Fibroblast of lung (primary cell): Measurements from ENCODE around the gene WDR55. TPM values are rescaled to one million over a fixed set of nuclear protein-coding genes. Genes with fewer than 3 reads are reported as not detected.

Source experiments
- DNase-seq, 2 donors: peaks; one replicate each; pipeline versions ENCODE4 v3.0.0 to v3.0.0-alpha.2; 2010; ENCODE audit warnings: low read depth in 2 of 2
- H2AFZ ChIP-seq: 2 replicates; pipeline ENCODE4 v1.5.1; 2012; ENCODE audit warnings: low read length, control low read depth, inconsistent platforms
- H3K27ac ChIP-seq: 2 replicates; pipeline ENCODE4 v1.5.1; 2011; ENCODE audit warnings: low read length, control low read depth; ENCODE audit not compliant: insufficient read depth
- H3K27me3 ChIP-seq: 2 replicates; pipeline ENCODE4 v1.5.1; 2011; ENCODE audit warnings: mild to moderate bottlenecking, low read length; ENCODE audit not compliant: control insufficient read depth, insufficient read depth
- H3K36me3 ChIP-seq: 2 replicates; pipeline ENCODE4 v1.5.1; 2011; ENCODE audit warnings: low read length; ENCODE audit not compliant: control insufficient read depth, insufficient read depth
- H3K4me1 ChIP-seq: 2 replicates; pipeline ENCODE4 v1.5.1; 2011; ENCODE audit warnings: low read length; ENCODE audit not compliant: control insufficient read depth, insufficient read depth; ENCODE audit errors: extremely low read depth
- H3K4me2 ChIP-seq: 2 replicates; pipeline ENCODE4 v1.5.1; 2011; ENCODE audit warnings: low read length, control low read depth; ENCODE audit not compliant: insufficient read depth; ENCODE audit errors: extremely low read depth
- H3K4me3 ChIP-seq, 4 experiments: fragments of 200-600 bp in 1 of 4; sonication (generic) in 1 of 4; replicated peaks in 1 of 4; 2 replicates each; pipeline ENCODE4 v1.5.1; 2011 to 2016; ENCODE audit warnings: low read length in 4 of 4, low read depth in 3 of 4, mild to moderate bottlenecking in 3 of 4, control low read depth in 2 of 4, inconsistent platforms in 1 of 4, mixed read lengths in 1 of 4; ENCODE audit not compliant: insufficient read depth in 1 of 4; ENCODE audit errors: control extremely low read depth in 1 of 4
- H3K79me2 ChIP-seq: 2 replicates; pipeline ENCODE4 v1.5.1; 2012; ENCODE audit warnings: mild to moderate bottlenecking, low read length, inconsistent platforms; ENCODE audit not compliant: control insufficient read depth, insufficient read depth
- H3K9ac ChIP-seq: 2 replicates; pipeline ENCODE4 v1.5.1; 2011; ENCODE audit warnings: mild to moderate bottlenecking, low read length, control low read depth; ENCODE audit not compliant: insufficient read depth
- H3K9me3 ChIP-seq: 2 replicates; pipeline ENCODE4 v1.5.1; 2012; ENCODE audit warnings: low read depth, low read length; ENCODE audit not compliant: control insufficient read depth, insufficient read depth
- H4K20me1 ChIP-seq: 2 replicates; pipeline ENCODE4 v1.5.1; 2011; ENCODE audit warnings: low read length; ENCODE audit not compliant: control insufficient read depth, insufficient read depth; ENCODE audit errors: extremely low read depth
- CTCF ChIP-seq, 2 donors: IDR thresholded peaks in 1 of 2; conservative IDR thresholded peaks in 1 of 2; 1 replicate in 1 of 2; 2 replicates in 1 of 2; pipeline ENCODE4 v1.5.1; 2011 to 2012; ENCODE audit warnings: low read length in 2 of 2, control low read depth in 1 of 2, inconsistent platforms in 1 of 2, low read depth in 1 of 2, mild to moderate bottlenecking in 1 of 2
- EZH2 ChIP-seq: IDR thresholded peaks from 2 replicates; pipeline ENCODE4 v1.5.1; 2012; ENCODE audit warnings: low read length, control low read depth, mild to moderate bottlenecking; ENCODE audit errors: missing control alignments
- polyA plus RNA-seq, 2 donors: library from polyadenylated mRNA; depleted of rRNA in 1 of 2; stranded (reverse) in 1 of 2; unstranded in 1 of 2; fragments of >200 nt; gene quantifications; 2 replicates each; pipeline ENCODE4 v1.2.1, GENCODE V29; 2011 to 2012; ENCODE audit warnings: missing spikeins in 1 of 2
- total RNA-seq: library from RNA; depleted of rRNA; stranded (reverse); fragments of >200 nt; gene quantifications from 2 replicates; pipeline ENCODE4 v1.2.1, GENCODE V29; 2014

Gene WDR55
- total and polyA plus RNA-seq, 2 donors (not counting 1 experiment from before 2014, with no cell fraction given) = 18.8 to 28.4 TPM

- Histone ChIP-seq H3K79me2 (no peaks in the 10 kb centered on the region), H3K4me1 (no peaks in the 10 kb centered on the region), H2AFZ (no peak overlapping the region), H3K36me3 (peaks cover 22% of the 10 kb centered on the region), H3K9ac (no peak overlapping the region), H3K9me3 (no peaks in the 10 kb centered on the region), H3K4me3 (no peak overlapping the region), H3K4me2 (no peak overlapping the region), H4K20me1 (no peaks in the 10 kb centered on the region), H3K27me3 (no peaks in the 10 kb centered on the region), H3K27ac (no peak overlapping the region)
- DNase-seq = no peak
- TF ChIP-seq EZH2 (no peak), CTCF (conservative IDR thresholded peaks at IDR 0.05 in 1 of 2, IDR thresholded peaks at IDR 0.05 in 1 of 2; ENCODE audit: low read depth in 1 of 2, low read length in 2 of 2) (no peak)
Measured at GRCh38 chr5:140674629-140675028, 9.9 kb downstream of the WDR55 start.

GRCh38 chr5:140677947-140678346, 13.2 kb downstream of the WDR55 start:
- no peak for DNase-seq
- no peaks in the 10 kb centered on the region for H3K79me2 ChIP-seq
- no peaks in the 10 kb centered on the region for H4K20me1 ChIP-seq
- no peaks in the 10 kb centered on the region for H3K9me3 ChIP-seq
- no peak overlapping the region for H3K4me3 ChIP-seq
- H3K4me1 ChIP-seq = no peaks in the 10 kb centered on the region
- no peak overlapping the region for H3K9ac ChIP-seq
- no peak overlapping the region for H3K27ac ChIP-seq
- TF ChIP-seq CTCF (conservative IDR thresholded peaks at IDR 0.05 in 1 of 2, IDR thresholded peaks at IDR 0.05 in 1 of 2; ENCODE audit: low read depth in 1 of 2, low read length in 2 of 2) (no peak), EZH2 (no peak)
- no peak overlapping the region for H2AFZ ChIP-seq
- H3K27me3 ChIP-seq = no peaks in the 10 kb centered on the region
- peaks cover 22% of the 10 kb centered on the region for H3K36me3 ChIP-seq
- no peak overlapping the region for H3K4me2 ChIP-seq

GRCh38 chr5:140678993-140679392, 14.3 kb downstream of the WDR55 start:
- Histone ChIP-seq H3K36me3 (peaks cover 16% of the 10 kb centered on the region), H3K9me3 (no peaks in the 10 kb centered on the region)

More at GRCh38 chr5:140678993-140679392, 14.3 kb downstream of the WDR55 start:
- H3K4me2 ChIP-seq = no peak overlapping the region
- DNase-seq = no peak
- no peak overlapping the region for H2AFZ ChIP-seq
- H3K9ac ChIP-seq = no peak overlapping the region
- no peaks in the 10 kb centered on the region for H4K20me1 ChIP-seq
- H3K27me3 ChIP-seq = no peaks in the 10 kb centered on the region
- TF ChIP-seq EZH2 = no peak
- no peak for TF ChIP-seq CTCF (conservative IDR thresholded peaks at IDR 0.05 in 1 of 2, IDR thresholded peaks at IDR 0.05 in 1 of 2; ENCODE audit: low read depth in 1 of 2, low read length in 2 of 2)
- no peak overlapping the region for H3K4me3 ChIP-seq
- no peaks in the 10 kb centered on the region for H3K79me2 ChIP-seq
- H3K4me1 ChIP-seq = no peaks in the 10 kb centered on the region
- no peak overlapping the region for H3K27ac ChIP-seq
